Caco-2 (cell line): ENCODE measurements around the gene ZBTB42. TPM values are rescaled to one million over a fixed set of nuclear protein-coding genes. Genes with fewer than 3 reads are reported as not detected.

ENCODE experiments used
- BruUV-seq: library from RNA; stranded (reverse); fragments of 400-500 nt; replicated peaks from 2 replicates; lab custom pipeline; 2021; lab: Mats Ljungman, UMichigan
- CTCF ChIA-PET: fragments of 300-600 bp; sonication (Branson Sonifier 250); formaldehyde crosslinking; loops from one replicate; lab custom pipeline; 2022; ENCODE audit warnings: antibody characterized with exemption; lab: Charles Lee
- POLR2A ChIA-PET: fragments of 300-600 bp; sonication (Branson Sonifier 250); formaldehyde crosslinking; loops from one replicate; lab custom pipeline; 2022; ENCODE audit warnings: antibody characterized with exemption; lab: Charles Lee
- DNase-seq, 2 experiments: peaks; one replicate each; pipeline versions ENCODE4 v3.0.0 to v3.0.0-alpha.2; 2020 to 2022
- H3K27me3 ChIP-seq: replicated peaks from 2 replicates; pipeline ENCODE4 v1.6.0; 2011; ENCODE audit warnings: low read length; ENCODE audit not compliant: control insufficient read depth, insufficient read depth
- H3K36me3 ChIP-seq: 2 replicates; pipeline ENCODE4 v1.5.1; 2011; ENCODE audit warnings: low read length; ENCODE audit not compliant: control insufficient read depth, insufficient read depth
- H3K4me1 ChIP-seq: fragments of 250-450 bp; sonication (Bioruptor Pico); 2 replicates; pipeline ENCODE4 v1.5.1; 2020; ENCODE audit warnings: mild to moderate bottlenecking
- H3K4me3 ChIP-seq: 2 replicates; pipeline ENCODE4 v1.5.1; 2011; ENCODE audit warnings: low read depth, mild to moderate bottlenecking, control low read depth, low read length
- H3K9me3 ChIP-seq: fragments of 250-450 bp; sonication (Bioruptor Pico); 2 replicates; pipeline ENCODE4 v1.5.1; 2020; ENCODE audit warnings: mild to moderate bottlenecking, moderate library complexity
- H3K27ac Mint-ChIP-seq: one replicate; pipeline ENCODE4 v1.8.0; 2022; ENCODE audit warnings: mixed read lengths; ENCODE audit not compliant: unreplicated experiment
- H3K27me3 Mint-ChIP-seq: one replicate; pipeline ENCODE4 v1.8.0; 2022; ENCODE audit warnings: mixed read lengths; ENCODE audit not compliant: insufficient read depth, unreplicated experiment
- H3K36me3 Mint-ChIP-seq: one replicate; pipeline ENCODE4 v1.8.0; 2022; ENCODE audit warnings: mild to moderate bottlenecking, mixed read lengths; ENCODE audit not compliant: insufficient read depth, unreplicated experiment
- H3K4me1 Mint-ChIP-seq: one replicate; pipeline ENCODE4 v1.8.0; 2022; ENCODE audit warnings: low read depth, mixed read lengths; ENCODE audit not compliant: unreplicated experiment
- H3K4me3 Mint-ChIP-seq: one replicate; pipeline ENCODE4 v1.8.0; 2022; ENCODE audit warnings: mild to moderate bottlenecking, moderate library complexity, mixed read lengths; ENCODE audit not compliant: unreplicated experiment
- H3K9me3 Mint-ChIP-seq: one replicate; pipeline ENCODE4 v1.8.0; 2022; ENCODE audit warnings: mixed read lengths; ENCODE audit not compliant: unreplicated experiment
- CTCF ChIP-seq, 2 experiments: fragments of 200-600 bp in 1 of 2; IDR thresholded peaks; 1 replicate in 1 of 2; 2 replicates in 1 of 2; pipeline versions ENCODE4 v1.5.1 to v1.8.0; 2011 to 2022; ENCODE audit warnings: antibody characterized with exemption in 1 of 2, control low read depth in 1 of 2, inconsistent platforms in 1 of 2, low read depth in 1 of 2, low read length in 1 of 2, mild to moderate bottlenecking in 1 of 2, moderate library complexity in 1 of 2; ENCODE audit not compliant: insufficient read depth in 1 of 2, severe bottlenecking in 1 of 2, unreplicated experiment in 1 of 2
- intact Hi-C: fragments of 100-400 bp; cut with micrococcal nuclease; formaldehyde crosslinking; loops from one replicate; pipeline ENCODE4 v1.10.0; 2022; ENCODE audit not compliant: unreplicated experiment
- total RNA-seq: library from RNA; stranded (reverse); gene quantifications from 2 replicates; pipeline ENCODE4 v1.2.3, GENCODE V29; 2022

Gene ZBTB42
- total RNA-seq, 1 experiment from 2014 or later: 9.7 TPM

- peaks cover 7% of the 10 kb centered on the region for H3K27me3 Mint-ChIP-seq
- ChIA-PET CTCF (interaction anchor here (1.8 kb wide), 1 partner anchor 52 kb away, joined by 7 read pairs; no protein-coding TSS in a partner anchor), POLR2A (no interaction called here)
Observed at GRCh38 chr14:104820669-104821228, 19.8 kb downstream of the ZBTB42 start.

GRCh38 chr14:104821229-104821945 lies 20.5 kb downstream of the ZBTB42 start:
- Histone ChIP-seq H3K36me3 (no peaks in the 10 kb centered on the region), H3K4me3 (no peak overlapping the region), H3K4me1 (no peaks in the 10 kb centered on the region), H3K27me3 (no peaks in the 10 kb centered on the region), H3K9me3 (no peaks in the 10 kb centered on the region)
- no peak for TF ChIP-seq CTCF (IDR thresholded peaks at IDR 0.05; ENCODE audit: insufficient read depth in 1 of 2, low read depth in 1 of 2, low read length in 1 of 2, severe bottlenecking in 1 of 2, unreplicated experiment in 1 of 2)
- intact Hi-C loops: no loop called here
- H3K4me3 Mint-ChIP-seq: no peak overlapping the region
- H3K36me3 Mint-ChIP-seq: no peaks in the 10 kb centered on the region
- POLR2A ChIA-PET: no interaction called here
- no TSS peak for BruUV-seq
- H3K27me3 Mint-ChIP-seq: peaks cover 7% of the 10 kb centered on the region
- no peak for DNase-seq
- H3K9me3 Mint-ChIP-seq: peaks cover 12% of the 10 kb centered on the region
- H3K27ac Mint-ChIP-seq: no peak overlapping the region
- CTCF ChIA-PET: interaction anchor here (1.8 kb wide), 1 partner anchor 53 kb away, joined by 7 read pairs; no protein-coding TSS in a partner anchor
- no peaks in the 10 kb centered on the region for H3K4me1 Mint-ChIP-seq

More at GRCh38 chr14:104820669-104821228, 19.8 kb downstream of the ZBTB42 start:
- no peaks in the 10 kb centered on the region for H3K4me1 ChIP-seq
- peak in 1 of 2 experiments; percentile 51 for DNase-seq
- Mint-ChIP-seq H3K4me1 (no peaks in the 10 kb centered on the region), H3K4me3 (no peak overlapping the region), H3K9me3 (peaks cover 12% of the 10 kb centered on the region), H3K27ac (no peak overlapping the region), H3K36me3 (peaks cover 4% of the 10 kb centered on the region)
- H3K9me3 ChIP-seq: no peaks in the 10 kb centered on the region
- no peaks in the 10 kb centered on the region for H3K36me3 ChIP-seq
- no peaks in the 10 kb centered on the region for H3K27me3 ChIP-seq
- no TSS peak for BruUV-seq
- peak in 1 of 2 experiments; percentile 40 for TF ChIP-seq CTCF (IDR thresholded peaks at IDR 0.05; ENCODE audit: insufficient read depth in 1 of 2, low read depth in 1 of 2, low read length in 1 of 2, severe bottlenecking in 1 of 2, unreplicated experiment in 1 of 2)
- no peak overlapping the region for H3K4me3 ChIP-seq
- intact Hi-C loops: no loop called here

- CTCF ChIA-PET: interaction anchor here (1.8 kb wide), 1 partner anchor 53 kb away, joined by 7 read pairs; no protein-coding TSS in a partner anchor
- Mint-ChIP-seq H3K4me3 (no peak overlapping the region), H3K27ac (no peak overlapping the region), H3K27me3 (peaks cover 7% of the 10 kb centered on the region), H3K9me3 (peaks cover 12% of the 10 kb centered on the region), H3K4me1 (no peaks in the 10 kb centered on the region), H3K36me3 (no peaks in the 10 kb centered on the region)
- H3K27me3 ChIP-seq: no peaks in the 10 kb centered on the region
- no peak for TF ChIP-seq CTCF (IDR thresholded peaks at IDR 0.05; ENCODE audit: insufficient read depth in 1 of 2, low read depth in 1 of 2, low read length in 1 of 2, severe bottlenecking in 1 of 2, unreplicated experiment in 1 of 2)
- H3K4me3 ChIP-seq: no peak overlapping the region
- no TSS peak for BruUV-seq
- DNase-seq: no peak
- no peaks in the 10 kb centered on the region for H3K36me3 ChIP-seq
- no peaks in the 10 kb centered on the region for H3K9me3 ChIP-seq
- POLR2A ChIA-PET: no interaction called here
- H3K4me1 ChIP-seq: no peaks in the 10 kb centered on the region
- intact Hi-C loops: no loop called here
Observed at GRCh38 chr14:104821971-104822608, 21.2 kb downstream of the ZBTB42 start.
